ENCODE data around the gene XYLB.
"Not testable (repeated sequence)": the region's sequence is repeated elsewhere in the genome, so short reads cannot be mapped to it uniquely, and the experiment has no call there.

The XYLB gene

GRCh38 chr3:38421679-38422336 lies 75.2 kb downstream of the XYLB start:
- H3K4me3 ChIP-seq (ENCODE audit: low read depth, low read length): no peak overlapping the region
- TF ChIP-seq CTCF (IDR thresholded peaks at IDR 0.05; ENCODE audit: borderline replicate concordance, insufficient read depth, low read depth, low read length): no peak

GRCh38 chr3:38426798-38427426 lies 80.3 kb downstream of the XYLB start:
- not testable (repeated sequence) for H3K4me3 ChIP-seq (ENCODE audit: low read depth, low read length)

GRCh38 chr3:38432871-38433658 lies 86.5 kb downstream of the XYLB start:
- H3K4me3 ChIP-seq (ENCODE audit: low read depth, low read length): not testable (repeated sequence)

- H3K4me3 ChIP-seq (ENCODE audit: low read depth, low read length): not testable (repeated sequence)
These were observed 87.1 kb downstream of the XYLB start for GRCh38 chr3:38433661-38434060.

GRCh38 chr3:38438436-38439069 lies 92.0 kb downstream of the XYLB start:
- H3K4me3 ChIP-seq (ENCODE audit: low read depth, low read length): not testable (repeated sequence)

GRCh38 chr3:38443205-38443604 lies 96.6 kb downstream of the XYLB start:
- not testable (repeated sequence) for H3K4me3 ChIP-seq (ENCODE audit: low read depth, low read length)

- H3K4me3 ChIP-seq (ENCODE audit: low read depth, low read length): no peak overlapping the region
- no peak for TF ChIP-seq CTCF (IDR thresholded peaks at IDR 0.05; ENCODE audit: borderline replicate concordance, insufficient read depth, low read depth, low read length)
These were observed 99.6 kb downstream of the XYLB start for GRCh38 chr3:38446085-38446686.

- no peak for TF ChIP-seq CTCF (IDR thresholded peaks at IDR 0.05; ENCODE audit: borderline replicate concordance, insufficient read depth, low read depth, low read length)
- H3K4me3 ChIP-seq (ENCODE audit: low read depth, low read length): no peak overlapping the region
These were observed 100.2 kb downstream of the XYLB start for GRCh38 chr3:38446812-38447211.

GRCh38 chr3:38450853-38451252 lies 104.3 kb downstream of the XYLB start:
- H3K4me3 ChIP-seq (ENCODE audit: low read depth, low read length): no peak overlapping the region
- no peak for TF ChIP-seq CTCF (IDR thresholded peaks at IDR 0.05; ENCODE audit: borderline replicate concordance, insufficient read depth, low read depth, low read length)

Data from GM12875 (cell line).